NCI-H187 treated with DMSO at 0.1 percent for 48 hours (cell line): ENCODE results near the gene ADIPOR2.

Experiments used
- DNase-seq: peaks from one replicate; lab custom pipeline; 2025; lab: John Stamatoyannopoulos, UW

The ADIPOR2 gene

GRCh38 chr12:1776170-1776921 is 85.5 kb downstream of the ADIPOR2 start:
- DNase-seq = no peak

GRCh38 chr12:1777798-1778197 is 86.9 kb downstream of the ADIPOR2 start:
- DNase-seq = no peak

- no peak for DNase-seq
Measured at GRCh38 chr12:1778911-1779310, 88.0 kb downstream of the ADIPOR2 start.

- DNase-seq = no peak
Measured at GRCh38 chr12:1779783-1780182, 88.9 kb downstream of the ADIPOR2 start.

- no peak for DNase-seq
Measured at GRCh38 chr12:1781772-1782171, 90.9 kb downstream of the ADIPOR2 start.

- DNase-seq = no peak
Measured at GRCh38 chr12:1782215-1782614, 91.3 kb downstream of the ADIPOR2 start.

GRCh38 chr12:1787714-1788113 is 96.8 kb downstream of the ADIPOR2 start:
- no peak for DNase-seq

- no peak for DNase-seq
Measured at GRCh38 chr12:1790444-1790843, 99.6 kb downstream of the ADIPOR2 start.

GRCh38 chr12:1791104-1791841 is 100.4 kb downstream of the ADIPOR2 start:
- no peak for DNase-seq

GRCh38 chr12:1792406-1792805 is 101.5 kb downstream of the ADIPOR2 start:
- DNase-seq = no peak

GRCh38 chr12:1793426-1794210 is 102.7 kb downstream of the ADIPOR2 start:
- no peak for DNase-seq

GRCh38 chr12:1794440-1795090 is 103.7 kb downstream of the ADIPOR2 start:
- no peak for DNase-seq

GRCh38 chr12:1795221-1795784 is 104.4 kb downstream of the ADIPOR2 start:
- no peak for DNase-seq

- DNase-seq = no peak
Measured at GRCh38 chr12:1795785-1796514, 105.1 kb downstream of the ADIPOR2 start.

GRCh38 chr12:1796515-1797010 is 105.7 kb downstream of the ADIPOR2 start:
- no peak for DNase-seq

- DNase-seq = no peak
Measured at GRCh38 chr12:1797011-1797901, 106.4 kb downstream of the ADIPOR2 start.

- no peak for DNase-seq
Measured at GRCh38 chr12:1797991-1798640, 107.2 kb downstream of the ADIPOR2 start.

GRCh38 chr12:1798641-1799020 is 107.8 kb downstream of the ADIPOR2 start:
- DNase-seq = no peak
